Measurements from ENCODE around the gene TRIM45.

DNA sequence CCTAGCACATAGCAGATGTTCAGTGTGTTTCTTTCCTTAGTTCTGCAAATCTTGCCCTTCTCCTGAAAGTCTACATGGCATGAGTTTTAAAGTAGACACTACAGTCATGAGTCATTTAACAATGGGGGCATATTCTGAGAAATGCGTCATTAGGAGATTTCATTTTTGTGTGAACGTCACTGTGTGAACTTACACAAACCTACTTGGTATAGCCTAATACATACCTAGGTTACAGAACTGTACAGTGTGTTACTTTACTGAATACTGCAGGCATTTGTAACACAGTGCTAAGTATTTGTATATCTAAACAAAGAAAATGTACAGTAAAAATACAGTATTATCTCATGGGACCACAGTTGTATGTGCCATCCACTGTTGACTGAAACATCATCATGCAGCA lies 51.4 kb downstream of the TRIM45 start:
- TF ChIP-seq, protein P1, sequence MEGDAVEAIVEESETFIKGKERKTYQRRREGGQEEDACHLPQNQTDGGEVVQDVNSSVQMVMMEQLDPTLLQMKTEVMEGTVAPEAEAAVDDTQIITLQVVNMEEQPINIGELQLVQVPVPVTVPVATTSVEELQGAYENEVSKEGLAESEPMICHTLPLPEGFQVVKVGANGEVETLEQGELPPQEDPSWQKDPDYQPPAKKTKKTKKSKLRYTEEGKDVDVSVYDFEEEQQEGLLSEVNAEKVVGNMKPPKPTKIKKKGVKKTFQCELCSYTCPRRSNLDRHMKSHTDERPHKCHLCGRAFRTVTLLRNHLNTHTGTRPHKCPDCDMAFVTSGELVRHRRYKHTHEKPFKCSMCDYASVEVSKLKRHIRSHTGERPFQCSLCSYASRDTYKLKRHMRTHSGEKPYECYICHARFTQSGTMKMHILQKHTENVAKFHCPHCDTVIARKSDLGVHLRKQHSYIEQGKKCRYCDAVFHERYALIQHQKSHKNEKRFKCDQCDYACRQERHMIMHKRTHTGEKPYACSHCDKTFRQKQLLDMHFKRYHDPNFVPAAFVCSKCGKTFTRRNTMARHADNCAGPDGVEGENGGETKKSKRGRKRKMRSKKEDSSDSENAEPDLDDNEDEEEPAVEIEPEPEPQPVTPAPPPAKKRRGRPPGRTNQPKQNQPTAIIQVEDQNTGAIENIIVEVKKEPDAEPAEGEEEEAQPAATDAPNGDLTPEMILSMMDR (conservative IDR thresholded peaks at IDR 0.05) = no peak
- TF ChIP-seq ZFX (IDR thresholded peaks at IDR 0.05) = no peak

Measured in C4-2B (cell line).